ENCODE data around the gene ARHGEF16.
A peak's percentile ranks its signal among the peaks of the same experiment; 100 is the strongest.

ARHGEF16 gene

GRCh38 chr1:3466366-3467075 lies 12.1 kb downstream of the ARHGEF16 start:
- Histone ChIP-seq H3K4me3 (ENCODE audit: severe bottlenecking) (no peak overlapping the region), H3K27ac (ENCODE audit: poor library complexity, severe bottlenecking) (no peak overlapping the region), H3K27me3 (ENCODE audit: insufficient read depth, poor library complexity, severe bottlenecking) (no peaks in the 10 kb centered on the region), H3K4me1 (ENCODE audit: insufficient read depth, poor library complexity, severe bottlenecking) (peaks cover 41% of the 10 kb centered on the region), H3K9me3 (ENCODE audit: severe bottlenecking) (no peaks in the 10 kb centered on the region), H3K36me3 (ENCODE audit: low read depth) (peaks cover 7% of the 10 kb centered on the region; the same call in 1 of the 2 replicates)
- no peak for ATAC-seq (ENCODE audit: low read depth)
- TF ChIP-seq CTCF (IDR thresholded peaks at IDR 0.05; ENCODE audit: poor library complexity, severe bottlenecking), result no peak
- DNase-seq (ENCODE audit: low spot score), result peak; percentile 40

- no peak for TF ChIP-seq CTCF (IDR thresholded peaks at IDR 0.05; ENCODE audit: poor library complexity, severe bottlenecking)
- H3K27me3 ChIP-seq (ENCODE audit: insufficient read depth, poor library complexity, severe bottlenecking), result no peaks in the 10 kb centered on the region
- no peaks in the 10 kb centered on the region for H3K9me3 ChIP-seq (ENCODE audit: severe bottlenecking)
- ATAC-seq (ENCODE audit: low read depth), result no peak
- peaks cover 49% of the 10 kb centered on the region for H3K4me1 ChIP-seq (ENCODE audit: insufficient read depth, poor library complexity, severe bottlenecking)
- no peak overlapping the region for H3K4me3 ChIP-seq (ENCODE audit: severe bottlenecking)
- H3K36me3 ChIP-seq (ENCODE audit: low read depth), result peaks cover 7% of the 10 kb centered on the region; the same call in 1 of the 2 replicates
- H3K27ac ChIP-seq (ENCODE audit: poor library complexity, severe bottlenecking), result peak overlapping the region; percentile 28
- DNase-seq (ENCODE audit: low spot score), result no peak
Measured at GRCh38 chr1:3467096-3468036, 12.9 kb downstream of the ARHGEF16 start.

GRCh38 chr1:3468236-3469103 lies 14.0 kb downstream of the ARHGEF16 start:
- H3K27me3 ChIP-seq (ENCODE audit: insufficient read depth, poor library complexity, severe bottlenecking), result no peaks in the 10 kb centered on the region
- peaks cover 58% of the 10 kb centered on the region for H3K4me1 ChIP-seq (ENCODE audit: insufficient read depth, poor library complexity, severe bottlenecking)
- ATAC-seq (ENCODE audit: low read depth), result peak; percentile 8; the same call in 1 of the 3 replicates

More at GRCh38 chr1:3468236-3469103, 14.0 kb downstream of the ARHGEF16 start:
- Histone ChIP-seq H3K36me3 (ENCODE audit: low read depth) (peaks cover 7% of the 10 kb centered on the region; the same call in 1 of the 2 replicates), H3K27ac (ENCODE audit: poor library complexity, severe bottlenecking) (peak overlapping the region; percentile 28), H3K9me3 (ENCODE audit: severe bottlenecking) (no peaks in the 10 kb centered on the region), H3K4me3 (ENCODE audit: severe bottlenecking) (peak overlapping the region; percentile 3)
- DNase-seq (ENCODE audit: low spot score), result no peak
- TF ChIP-seq CTCF (IDR thresholded peaks at IDR 0.05; ENCODE audit: poor library complexity, severe bottlenecking), result no peak
